OCI-M2 (cell line): Measurements from ENCODE around the gene AP1S1.

Source experiments
- DNase-seq: peaks from one replicate; lab custom pipeline; 2025; ENCODE audit not compliant: unreplicated experiment; lab: John Stamatoyannopoulos, UW

AP1S1 gene

GRCh38 chr7:101156277-101156676, 2.0 kb downstream of the AP1S1 start:
- DNase-seq = no peak

GRCh38 chr7:101156866-101157589, 2.8 kb downstream of the AP1S1 start:
- DNase-seq = no peak

- DNase-seq = no peak
Observed at GRCh38 chr7:101159696-101160674, 5.7 kb downstream of the AP1S1 start.

- no peak for DNase-seq
Observed at GRCh38 chr7:101160910-101161309, 6.6 kb downstream of the AP1S1 start.

GRCh38 chr7:101161692-101162471, 7.6 kb downstream of the AP1S1 start:
- no peak for DNase-seq

- DNase-seq = no peak
Observed at GRCh38 chr7:101162551-101163278, 8.4 kb downstream of the AP1S1 start.

- no peak for DNase-seq
Observed at GRCh38 chr7:101163279-101164070, 9.2 kb downstream of the AP1S1 start.

GRCh38 chr7:101164071-101164840, 10.0 kb downstream of the AP1S1 start:
- no peak for DNase-seq

- DNase-seq = peak; percentile 60
Observed at GRCh38 chr7:101165075-101165957, 11.0 kb downstream of the AP1S1 start, which contains the start of gene VGF. Gene VGF, minus strand, starts transcription at chr7:101165569. Its CDS starts 726 bp downstream, at chr7:101164843.

- no peak for DNase-seq
Observed at GRCh38 chr7:101165958-101166647, 11.8 kb downstream of the AP1S1 start.

GRCh38 chr7:101166648-101166908, 12.3 kb downstream of the AP1S1 start:
- no peak for DNase-seq

GRCh38 chr7:101166909-101167644, 12.8 kb downstream of the AP1S1 start:
- no peak for DNase-seq

GRCh38 chr7:101167645-101168411, 13.6 kb downstream of the AP1S1 start:
- DNase-seq = no peak

- DNase-seq = no peak
Observed at GRCh38 chr7:101168412-101169049, 14.3 kb downstream of the AP1S1 start.

GRCh38 chr7:101169110-101169837, 15.0 kb downstream of the AP1S1 start:
- DNase-seq = no peak
